ENCODE measurements around the gene ZNF665.

DNA sequence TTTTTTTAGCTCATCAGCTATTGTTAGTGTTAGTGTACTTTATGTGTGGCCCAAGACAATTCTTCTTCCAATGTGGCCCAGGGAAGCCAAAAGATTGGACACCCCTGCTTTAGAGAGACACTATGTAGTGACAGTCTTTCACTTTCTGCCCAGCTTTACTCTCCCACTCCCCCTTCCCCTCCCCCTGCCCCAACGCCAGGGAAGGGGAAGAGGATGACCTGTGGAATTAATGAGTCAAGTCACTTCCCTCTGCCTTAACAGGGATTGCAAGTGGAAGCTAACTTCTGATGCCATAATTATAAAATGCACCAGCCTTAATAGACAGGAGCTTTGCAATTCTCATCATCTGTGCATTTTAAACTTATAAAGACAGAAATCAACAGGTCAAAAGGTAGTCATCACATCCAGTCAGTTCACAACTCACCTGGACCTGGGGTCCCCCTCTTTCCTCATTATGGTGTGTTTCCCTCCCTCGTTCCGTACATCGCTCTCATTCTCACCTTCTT is 62.0 kb downstream of the ZNF665 start:
- TF ChIP-seq, protein P1, sequence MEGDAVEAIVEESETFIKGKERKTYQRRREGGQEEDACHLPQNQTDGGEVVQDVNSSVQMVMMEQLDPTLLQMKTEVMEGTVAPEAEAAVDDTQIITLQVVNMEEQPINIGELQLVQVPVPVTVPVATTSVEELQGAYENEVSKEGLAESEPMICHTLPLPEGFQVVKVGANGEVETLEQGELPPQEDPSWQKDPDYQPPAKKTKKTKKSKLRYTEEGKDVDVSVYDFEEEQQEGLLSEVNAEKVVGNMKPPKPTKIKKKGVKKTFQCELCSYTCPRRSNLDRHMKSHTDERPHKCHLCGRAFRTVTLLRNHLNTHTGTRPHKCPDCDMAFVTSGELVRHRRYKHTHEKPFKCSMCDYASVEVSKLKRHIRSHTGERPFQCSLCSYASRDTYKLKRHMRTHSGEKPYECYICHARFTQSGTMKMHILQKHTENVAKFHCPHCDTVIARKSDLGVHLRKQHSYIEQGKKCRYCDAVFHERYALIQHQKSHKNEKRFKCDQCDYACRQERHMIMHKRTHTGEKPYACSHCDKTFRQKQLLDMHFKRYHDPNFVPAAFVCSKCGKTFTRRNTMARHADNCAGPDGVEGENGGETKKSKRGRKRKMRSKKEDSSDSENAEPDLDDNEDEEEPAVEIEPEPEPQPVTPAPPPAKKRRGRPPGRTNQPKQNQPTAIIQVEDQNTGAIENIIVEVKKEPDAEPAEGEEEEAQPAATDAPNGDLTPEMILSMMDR (IDR thresholded peaks at IDR 0.05), result no peak
- TF ChIP-seq POLR2A (IDR thresholded peaks at IDR 0.05; ENCODE audit: low read depth), result no peak
